RKO (cell line): ENCODE results near the gene AURKAIP1.
"Not testable (repeated sequence)": the region's sequence is repeated elsewhere in the genome, so short reads cannot be mapped to it uniquely, and the experiment has no call there.

Source experiments
- DNase-seq: peaks from one replicate; pipeline ENCODE4 v3.0.0-alpha.2; 2016; ENCODE audit warnings: low spot score

AURKAIP1 gene

GRCh38 chr1:1374929-1375662 is at the start of gene AURKAIP1:
Gene AURKAIP1, minus strand, starts transcription at chr1:1375207. Its CDS starts 451 bp downstream, at chr1:1374756.
- DNase-seq: peak; percentile 99

GRCh38 chr1:1424707-1425106 is 49.7 kb upstream of the AURKAIP1 start:
- DNase-seq: no peak

- no peak for DNase-seq
Measured at GRCh38 chr1:1423245-1423597, 48.2 kb upstream of the AURKAIP1 start.

GRCh38 chr1:1422465-1423244 is 47.6 kb upstream of the AURKAIP1 start:
- DNase-seq: no peak

GRCh38 chr1:1421907-1422464 is 47.0 kb upstream of the AURKAIP1 start:
- no peak for DNase-seq

GRCh38 chr1:1421147-1421906 is 46.3 kb upstream of the AURKAIP1 start, which contains the start of gene ANKRD65:
Gene ANKRD65, minus strand, starts transcription at chr1:1421276. Its CDS starts 271 bp downstream, at chr1:1421005.
- no peak for DNase-seq

- DNase-seq: no peak
Measured at GRCh38 chr1:1420654-1421141, 45.7 kb upstream of the AURKAIP1 start.

- DNase-seq: no peak
Measured at GRCh38 chr1:1419813-1420653, 45.0 kb upstream of the AURKAIP1 start.

- DNase-seq: no peak
Measured at GRCh38 chr1:1419363-1419812, 44.4 kb upstream of the AURKAIP1 start.

- no peak for DNase-seq
Measured at GRCh38 chr1:1418464-1419362, 43.7 kb upstream of the AURKAIP1 start.

- not testable (repeated sequence) for DNase-seq
Measured at GRCh38 chr1:1417825-1418463, 42.9 kb upstream of the AURKAIP1 start.

GRCh38 chr1:1417396-1417795 is 42.4 kb upstream of the AURKAIP1 start:
- DNase-seq: not testable (repeated sequence)

- no peak for DNase-seq
Measured at GRCh38 chr1:1415751-1416150, 40.7 kb upstream of the AURKAIP1 start.

GRCh38 chr1:1412311-1412902 is 37.4 kb upstream of the AURKAIP1 start:
- DNase-seq: not testable (repeated sequence)

- DNase-seq: no peak
Measured at GRCh38 chr1:1411626-1412025, 36.6 kb upstream of the AURKAIP1 start.

- DNase-seq: not testable (repeated sequence)
Measured at GRCh38 chr1:1410238-1410637, 35.2 kb upstream of the AURKAIP1 start.

GRCh38 chr1:1407636-1408318 is 32.8 kb upstream of the AURKAIP1 start:
- DNase-seq: peak; percentile 53
